HG02981 (cell line): ENCODE data around the gene UBQLN4.
"Not testable (repeated sequence)": the region's sequence is repeated elsewhere in the genome, so short reads cannot be mapped to it uniquely, and the experiment has no call there.

ENCODE experiments used
- ATAC-seq: cut with Tn5 transposase; IDR thresholded peaks from one replicate; pipeline ENCODE4 v1.9.1; 2021; ENCODE audit warnings: mild to moderate bottlenecking, moderate library complexity; ENCODE audit not compliant: unreplicated experiment

Gene UBQLN4

GRCh38 chr1:156081180-156081916 is 27.8 kb upstream of the UBQLN4 start:
- no peak for ATAC-seq

- no peak for ATAC-seq
Observed at GRCh38 chr1:156080863-156081179, 27.2 kb upstream of the UBQLN4 start.

GRCh38 chr1:156080241-156080862 is 26.8 kb upstream of the UBQLN4 start:
- ATAC-seq, result no peak

GRCh38 chr1:156079762-156080161 is 26.2 kb upstream of the UBQLN4 start:
- no peak for ATAC-seq

- no peak for ATAC-seq
Observed at GRCh38 chr1:156078728-156079127, 25.1 kb upstream of the UBQLN4 start.

- no peak for ATAC-seq
Observed at GRCh38 chr1:156077430-156077760, 23.8 kb upstream of the UBQLN4 start.

GRCh38 chr1:156076609-156077429 is 23.2 kb upstream of the UBQLN4 start:
- no peak for ATAC-seq

GRCh38 chr1:156075775-156076204 is 22.2 kb upstream of the UBQLN4 start:
- ATAC-seq, result no peak

- ATAC-seq, result no peak
Observed at GRCh38 chr1:156075162-156075561, 21.6 kb upstream of the UBQLN4 start.

GRCh38 chr1:156074661-156075060 is 21.1 kb upstream of the UBQLN4 start:
- no peak for ATAC-seq

GRCh38 chr1:156073740-156074139 is 20.1 kb upstream of the UBQLN4 start:
- ATAC-seq, result no peak

- ATAC-seq, result no peak
Observed at GRCh38 chr1:156073110-156073687, 19.6 kb upstream of the UBQLN4 start.

- ATAC-seq, result no peak
Observed at GRCh38 chr1:156072251-156072650, 18.7 kb upstream of the UBQLN4 start.

GRCh38 chr1:156071332-156071816 is 17.8 kb upstream of the UBQLN4 start:
- not testable (repeated sequence) for ATAC-seq

- ATAC-seq, result no peak
Observed at GRCh38 chr1:156070548-156070947, 16.9 kb upstream of the UBQLN4 start.

- ATAC-seq, result no peak
Observed at GRCh38 chr1:156069490-156070455, 16.2 kb upstream of the UBQLN4 start.

GRCh38 chr1:156067262-156067661 is 13.7 kb upstream of the UBQLN4 start:
- ATAC-seq, result no peak

GRCh38 chr1:156065871-156066270 is 12.3 kb upstream of the UBQLN4 start:
- no peak for ATAC-seq

- ATAC-seq, result no peak
Observed at GRCh38 chr1:156065212-156065611, 11.6 kb upstream of the UBQLN4 start.

GRCh38 chr1:156064615-156065014 is 11.0 kb upstream of the UBQLN4 start:
- ATAC-seq, result no peak

GRCh38 chr1:156063997-156064285 is 10.3 kb upstream of the UBQLN4 start:
- ATAC-seq, result no peak
